Mammary epithelial cell (primary cell): Measurements from ENCODE around the gene C3orf18.

Experiments used
- EZH2 ChIP-seq: IDR thresholded peaks from 2 replicates; pipeline ENCODE4 v1.6.1; 2012; ENCODE audit warnings: low read length, inconsistent platforms, borderline replicate concordance
- TF ChIP-seq, protein P1 (sequence below), 2 donors: IDR thresholded peaks in 1 of 2; conservative IDR thresholded peaks in 1 of 2; 2 replicates each; pipeline ENCODE4 v1.5.1; 2011 to 2012; ENCODE audit warnings: inconsistent platforms in 2 of 2, low read length in 2 of 2, mild to moderate bottlenecking in 2 of 2, control low read depth in 1 of 2, low read depth in 1 of 2; ENCODE audit not compliant: insufficient read depth in 1 of 2; ENCODE audit errors: extremely low read depth in 1 of 2

DNA sequence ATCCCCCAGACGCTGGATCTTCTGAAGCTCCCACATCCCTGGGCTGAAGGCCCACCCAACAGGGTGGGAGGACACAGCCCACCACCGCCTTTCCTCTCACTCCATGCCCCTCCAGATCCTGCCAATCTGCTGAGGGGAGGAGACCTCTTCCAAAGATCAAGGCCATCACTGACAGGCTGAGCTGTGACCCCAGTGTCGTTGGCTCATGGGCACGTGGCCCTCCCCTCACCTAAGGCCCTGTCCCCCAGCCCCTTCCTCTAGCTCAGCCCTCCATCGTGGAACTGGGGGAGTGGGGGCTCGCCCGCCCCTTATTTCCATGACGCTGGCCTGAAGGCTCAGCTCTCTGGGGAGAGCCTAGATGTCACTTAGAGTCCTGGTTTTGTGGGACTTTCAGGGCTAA is 10.4 kb downstream of the C3orf18 start:
- TF ChIP-seq EZH2, result no peak
- TF ChIP-seq, protein P1, sequence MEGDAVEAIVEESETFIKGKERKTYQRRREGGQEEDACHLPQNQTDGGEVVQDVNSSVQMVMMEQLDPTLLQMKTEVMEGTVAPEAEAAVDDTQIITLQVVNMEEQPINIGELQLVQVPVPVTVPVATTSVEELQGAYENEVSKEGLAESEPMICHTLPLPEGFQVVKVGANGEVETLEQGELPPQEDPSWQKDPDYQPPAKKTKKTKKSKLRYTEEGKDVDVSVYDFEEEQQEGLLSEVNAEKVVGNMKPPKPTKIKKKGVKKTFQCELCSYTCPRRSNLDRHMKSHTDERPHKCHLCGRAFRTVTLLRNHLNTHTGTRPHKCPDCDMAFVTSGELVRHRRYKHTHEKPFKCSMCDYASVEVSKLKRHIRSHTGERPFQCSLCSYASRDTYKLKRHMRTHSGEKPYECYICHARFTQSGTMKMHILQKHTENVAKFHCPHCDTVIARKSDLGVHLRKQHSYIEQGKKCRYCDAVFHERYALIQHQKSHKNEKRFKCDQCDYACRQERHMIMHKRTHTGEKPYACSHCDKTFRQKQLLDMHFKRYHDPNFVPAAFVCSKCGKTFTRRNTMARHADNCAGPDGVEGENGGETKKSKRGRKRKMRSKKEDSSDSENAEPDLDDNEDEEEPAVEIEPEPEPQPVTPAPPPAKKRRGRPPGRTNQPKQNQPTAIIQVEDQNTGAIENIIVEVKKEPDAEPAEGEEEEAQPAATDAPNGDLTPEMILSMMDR (conservative IDR thresholded peaks at IDR 0.05 in 1 of 2, IDR thresholded peaks at IDR 0.05 in 1 of 2; ENCODE audit: extremely low read depth in 1 of 2, insufficient read depth in 1 of 2, low read depth in 1 of 2, low read length in 2 of 2), result no peak
